AML-193 (cell line): ENCODE results near the gene GAB3.
"Not testable (repeated sequence)": the region's sequence is repeated elsewhere in the genome, so short reads cannot be mapped to it uniquely, and the experiment has no call there.

Experiments used
- DNase-seq, 2 experiments: peaks; one replicate each; lab custom pipeline; 2025; lab: John Stamatoyannopoulos, UW

The GAB3 gene

DNA sequence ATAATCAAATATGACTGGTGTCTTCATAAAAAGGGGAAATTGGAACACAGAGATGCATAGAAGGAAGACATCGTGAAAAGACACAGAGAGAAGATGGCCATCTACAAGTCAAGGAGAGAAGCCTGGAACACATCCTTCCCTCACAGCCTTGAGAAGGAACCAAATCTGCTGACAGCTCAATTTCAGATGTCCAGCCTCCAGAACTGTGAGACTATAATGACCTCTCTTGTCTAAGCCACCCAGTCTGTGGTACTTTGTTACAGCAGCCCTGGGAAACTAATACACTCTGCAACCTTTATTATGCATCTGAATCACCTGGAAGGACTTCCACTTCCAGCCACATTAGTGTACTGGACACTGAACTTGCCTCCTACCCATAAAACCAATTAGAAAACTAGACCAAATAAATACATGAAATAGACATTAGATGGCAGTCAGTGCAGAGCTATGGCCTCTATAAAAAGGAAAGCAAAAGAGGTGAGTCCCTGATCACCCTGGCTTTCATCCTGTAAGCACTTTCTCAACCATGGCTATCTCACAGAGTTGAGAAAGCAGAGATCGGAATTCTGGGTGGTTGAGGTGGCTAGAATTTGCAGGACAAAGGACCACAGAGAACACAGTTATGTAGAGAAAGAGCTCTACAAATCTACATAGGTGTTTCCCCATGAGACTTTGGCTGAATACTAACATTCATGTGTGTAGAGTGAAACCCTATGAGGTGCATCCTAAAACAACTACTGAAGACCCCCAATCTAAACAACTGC is 25.7 kb downstream of the GAB3 start:
- DNase-seq = no peak

DNA sequence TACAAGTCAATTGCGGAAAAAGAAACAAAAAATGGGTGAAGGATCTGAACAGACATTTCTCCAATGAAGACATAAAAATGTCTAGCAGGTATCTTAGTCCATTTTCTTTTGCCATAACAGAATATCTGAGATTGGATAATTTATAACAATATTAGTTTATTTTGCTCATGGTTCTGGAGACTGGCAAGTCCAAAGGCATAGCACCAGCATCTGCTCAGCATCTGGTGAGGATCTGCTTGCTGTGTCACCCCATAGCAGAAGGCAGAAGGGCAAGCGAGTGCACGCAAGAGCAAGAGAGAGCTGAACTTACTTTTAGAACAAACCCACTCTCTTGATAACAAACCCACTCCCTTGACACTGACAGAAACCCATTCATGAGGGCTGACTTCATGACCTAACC is 29.7 kb downstream of the GAB3 start:
- no peak for DNase-seq

GRCh38 chrX:154720067-154720466 is 30.8 kb downstream of the GAB3 start:
- no peak for DNase-seq

DNA sequence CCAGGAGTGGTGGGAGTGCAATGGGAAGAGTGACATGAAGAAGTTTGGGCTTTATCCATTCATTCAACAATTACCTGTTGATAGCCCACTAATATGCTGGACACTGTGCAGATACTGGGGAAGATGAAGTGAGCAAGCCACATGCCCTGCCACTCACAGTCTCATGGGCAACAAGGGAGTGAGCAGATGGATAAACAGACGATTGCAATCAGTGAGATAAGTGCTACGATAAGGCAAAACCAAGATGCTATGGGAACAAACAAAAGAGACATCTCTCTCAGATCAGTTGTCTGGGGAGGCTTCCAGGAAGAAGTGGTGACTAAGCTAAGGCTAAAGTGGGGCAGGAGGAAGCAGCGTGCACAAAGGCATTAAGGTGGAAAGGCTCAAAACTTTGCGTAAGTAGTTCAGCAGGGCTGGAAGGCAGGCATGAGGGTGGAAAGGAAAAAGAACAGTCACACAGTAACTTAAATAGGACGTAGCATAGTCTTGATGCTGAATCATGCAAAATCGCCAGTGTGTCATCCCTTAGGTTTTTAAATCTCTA is 31.7 kb downstream of the GAB3 start:
- peak; percentile 68 to 74 for DNase-seq

DNA sequence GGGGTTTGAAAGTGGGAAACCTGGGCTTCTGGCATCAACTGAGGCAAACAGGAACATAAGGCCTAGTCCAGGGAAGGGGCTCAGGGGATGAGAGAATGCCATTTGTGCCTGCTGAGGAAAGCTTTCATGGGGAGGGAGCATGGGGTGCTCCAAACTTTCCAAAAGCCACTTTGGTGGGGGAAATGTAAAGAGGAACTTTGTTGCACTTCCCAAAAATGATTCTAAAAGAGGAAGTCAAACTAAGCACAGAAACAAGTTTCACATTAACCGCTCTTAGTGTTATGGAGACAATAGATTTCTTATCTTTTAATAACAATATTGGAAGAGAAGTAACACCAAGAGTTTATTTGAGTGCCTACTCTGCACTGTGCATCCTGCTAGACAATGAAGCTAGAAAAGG is 32.3 kb downstream of the GAB3 start:
- peak; percentile 59 to 64 for DNase-seq

DNA sequence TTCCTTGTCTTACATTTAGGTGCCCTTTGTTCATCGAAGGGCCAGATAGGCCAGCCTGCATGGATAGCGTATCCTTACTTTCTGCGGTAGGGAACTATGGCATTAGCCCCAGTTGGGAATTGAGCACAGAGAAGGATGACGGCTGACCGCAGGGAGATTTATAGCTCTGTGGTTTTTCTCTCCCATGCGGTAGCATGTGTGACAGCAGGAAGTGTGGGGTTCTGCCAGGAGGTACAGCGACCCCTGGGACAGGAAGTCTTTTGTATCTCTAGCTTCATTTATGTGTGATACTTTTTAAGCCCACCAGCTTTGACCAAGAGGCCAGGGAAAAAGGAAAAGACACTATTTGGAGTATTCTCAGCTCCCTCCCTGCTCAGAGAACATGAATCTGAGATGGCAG is 33.1 kb downstream of the GAB3 start:
- no peak for DNase-seq

GRCh38 chrX:154715825-154716224 is 35.1 kb downstream of the GAB3 start:
- DNase-seq = no peak

GRCh38 chrX:154714925-154715324 is 36.0 kb downstream of the GAB3 start:
- DNase-seq = peak; percentile 22 to 34

DNA sequence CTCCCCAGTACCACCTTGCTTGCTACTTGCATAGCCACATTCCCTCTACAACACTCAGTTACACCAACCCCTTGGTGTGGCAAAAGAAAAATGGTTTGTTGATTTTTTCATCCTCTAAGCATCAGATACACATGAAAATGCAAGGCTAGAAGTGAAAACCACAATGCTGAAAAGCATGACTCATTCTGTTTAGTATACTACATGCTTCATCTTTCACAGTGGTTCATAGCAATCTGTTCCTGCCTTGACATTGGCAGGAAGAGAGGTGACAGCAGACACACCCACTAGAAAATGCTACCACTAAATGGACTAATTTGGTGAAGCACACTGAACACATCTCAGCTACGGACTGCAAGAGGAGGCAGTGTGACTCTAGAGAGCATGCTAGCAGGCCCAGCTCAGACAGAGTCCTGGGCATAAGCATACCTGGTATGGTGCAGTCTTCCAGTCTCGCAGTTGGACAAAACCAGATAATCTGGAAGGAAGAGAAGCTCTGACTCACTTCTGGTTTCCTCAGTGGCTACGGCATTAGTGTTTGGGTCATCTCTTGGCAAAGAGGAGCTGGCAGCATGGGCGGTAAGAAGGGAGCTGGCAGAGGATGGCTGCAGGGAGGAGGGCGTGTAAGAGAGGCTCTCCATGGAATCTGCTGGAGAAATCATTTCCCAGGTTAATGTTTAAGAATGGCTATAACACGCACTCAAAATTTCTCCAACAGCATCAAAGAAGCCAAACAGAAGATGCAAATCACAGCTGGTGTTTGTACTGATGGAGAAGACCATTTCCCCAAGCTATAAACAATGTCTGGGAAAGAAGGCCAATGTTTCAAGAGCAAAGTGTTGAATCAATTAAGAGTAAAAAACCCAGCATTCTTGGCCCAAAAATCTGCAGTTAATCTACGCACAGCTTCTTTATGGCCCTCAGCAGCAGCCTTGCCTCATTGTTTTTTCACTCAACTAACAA is 37.8 kb downstream of the GAB3 start:
- no peak for DNase-seq

GRCh38 chrX:154711264-154711663 is 39.6 kb downstream of the GAB3 start:
- no peak for DNase-seq

GRCh38 chrX:154710309-154710708 is 40.6 kb downstream of the GAB3 start:
- DNase-seq = no peak

DNA sequence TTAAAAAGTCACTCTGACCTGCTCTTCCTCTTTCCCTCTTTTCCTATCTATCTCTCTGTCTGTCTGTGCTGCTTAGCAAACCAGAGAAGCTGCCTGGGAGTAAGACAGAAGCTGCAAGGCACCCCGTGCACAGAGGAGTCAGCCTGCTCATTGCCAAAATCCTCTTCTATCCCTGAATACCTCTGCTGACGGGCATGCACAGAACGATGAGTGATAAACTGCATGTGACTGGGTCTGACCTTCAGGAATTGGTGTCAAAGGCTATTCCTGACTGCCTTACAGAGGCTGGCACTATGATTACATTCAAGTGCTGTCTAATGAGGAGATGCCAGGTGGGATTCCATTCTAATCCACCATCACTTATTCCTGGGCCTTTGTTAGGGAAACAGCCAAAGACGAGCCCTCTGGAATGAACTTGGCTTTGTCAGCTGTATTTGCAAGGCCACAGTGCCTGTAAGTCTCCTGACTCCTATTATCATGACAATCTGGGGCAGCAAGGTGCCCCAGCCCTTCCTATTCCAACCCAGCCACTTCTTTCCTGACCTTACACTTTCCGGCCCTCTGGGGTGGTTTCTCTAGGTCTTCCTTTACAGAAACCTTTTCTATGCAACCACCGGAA is 52.1 kb downstream of the GAB3 start:
- DNase-seq = no peak

- DNase-seq = no peak
These were observed 54.2 kb downstream of the GAB3 start for GRCh38 chrX:154696676-154697045.

DNA sequence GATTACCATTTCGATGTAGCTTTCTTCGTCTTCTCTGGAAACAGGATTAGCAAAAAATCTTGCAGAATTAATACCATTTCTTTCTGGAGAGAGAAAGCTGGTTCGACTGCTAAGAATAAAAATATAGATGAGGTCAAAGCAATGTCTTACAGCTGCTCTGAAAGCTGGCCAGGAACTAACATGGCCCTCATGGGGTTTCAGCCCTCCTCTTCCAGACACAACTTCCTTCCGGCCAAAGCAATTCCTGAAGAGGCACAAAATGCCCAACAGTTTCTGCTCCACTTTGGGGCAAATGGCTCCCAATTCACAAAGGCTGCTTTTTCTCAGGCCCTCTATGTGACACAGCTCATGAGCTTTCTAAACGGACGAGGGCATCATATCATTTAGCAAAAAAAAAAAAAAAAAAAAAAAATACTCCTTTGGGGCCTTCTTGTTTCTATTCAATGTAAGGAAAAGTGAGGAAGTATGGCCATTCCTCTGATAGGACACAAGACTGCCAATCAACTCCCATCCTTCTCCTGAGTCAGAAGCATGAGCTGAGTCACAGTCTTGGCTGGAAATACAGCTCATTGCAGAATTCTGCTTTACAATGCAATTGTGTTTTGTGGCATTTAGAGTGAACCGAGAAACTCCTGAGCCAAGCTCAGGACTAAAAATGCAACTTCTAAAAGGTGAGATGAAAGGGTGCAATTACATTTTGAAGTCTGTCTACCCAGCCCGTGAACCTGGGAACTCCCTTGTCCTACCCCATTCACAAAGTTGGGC is 54.8 kb downstream of the GAB3 start:
- DNase-seq = no peak

DNA sequence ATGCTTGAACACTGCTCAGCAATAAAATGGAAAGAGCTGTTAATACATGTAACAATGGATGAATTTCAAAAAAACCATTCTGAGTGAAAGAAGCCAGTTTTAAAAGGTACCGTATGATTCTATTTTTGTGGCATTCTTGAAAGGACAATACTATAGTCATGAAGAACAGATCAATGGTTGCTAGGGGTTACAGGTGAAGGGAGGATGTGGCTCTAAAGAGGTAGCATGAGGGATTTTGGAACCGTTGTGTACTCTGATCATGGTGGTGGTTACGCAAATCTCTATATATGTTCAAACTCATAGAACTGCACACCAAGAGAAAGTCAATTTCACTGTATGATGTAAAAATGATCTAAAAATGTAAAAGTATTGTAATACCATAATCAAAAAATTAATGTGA is 57.5 kb downstream of the GAB3 start:
- DNase-seq = no peak

GRCh38 chrX:154690438-154690837 is 60.4 kb downstream of the GAB3 start:
- not testable (repeated sequence) for DNase-seq

GRCh38 chrX:154672084-154672483 is 78.8 kb downstream of the GAB3 start:
- not testable (repeated sequence) for DNase-seq

DNA sequence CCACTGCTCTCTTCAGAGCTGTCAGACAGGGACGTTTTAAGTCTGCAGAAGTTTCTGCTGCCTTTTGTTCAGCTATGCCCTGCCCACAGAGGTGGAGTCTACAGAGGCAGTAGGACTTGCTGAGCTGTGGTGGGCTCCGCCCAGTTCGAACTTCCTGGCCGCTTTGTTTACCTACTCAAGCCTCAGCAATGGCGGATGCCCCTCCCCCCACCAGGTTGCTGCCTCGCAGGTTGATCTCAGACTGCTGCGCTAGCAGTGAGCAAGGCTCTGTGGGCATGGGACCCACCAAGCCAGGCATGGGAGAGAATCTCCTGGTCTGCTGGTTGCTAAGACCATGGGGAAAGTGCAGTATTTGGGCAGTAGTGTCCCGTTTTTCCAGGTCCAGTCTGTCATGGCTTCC is 80.0 kb downstream of the GAB3 start:
- not testable (repeated sequence) for DNase-seq

DNA sequence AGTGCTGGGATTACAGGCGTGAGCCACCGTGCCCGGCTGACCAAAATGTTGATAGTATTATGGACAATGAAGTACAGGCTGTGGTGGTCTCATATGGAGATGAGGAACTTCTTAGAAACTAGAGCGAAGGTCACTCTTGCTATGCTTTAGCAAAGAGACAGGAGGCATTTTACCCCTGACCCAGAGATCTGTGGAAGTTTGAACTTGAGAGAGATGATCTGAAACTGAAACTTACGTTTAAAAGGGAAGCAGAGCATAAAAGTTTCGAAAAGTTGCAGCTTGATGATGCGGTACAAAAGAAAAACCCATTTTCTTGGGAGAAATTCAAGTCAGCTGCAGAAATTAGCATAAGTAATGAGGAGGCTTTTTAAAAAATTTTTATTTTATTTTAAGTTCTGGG is 89.0 kb downstream of the GAB3 start:
- no peak for DNase-seq

GRCh38 chrX:154661170-154661569 is 89.7 kb downstream of the GAB3 start:
- DNase-seq = no peak

GRCh38 chrX:154660541-154660940 is 90.3 kb downstream of the GAB3 start:
- DNase-seq = no peak

GRCh38 chrX:154658957-154659356 is 91.9 kb downstream of the GAB3 start:
- DNase-seq = no peak
